DND-41 (cell line): ENCODE data around the gene PNMT.

Experiments
- ATAC-seq: fragments of 200-7000 bp; cut with Tn5 transposase; 3 replicates; pipeline ENCODE4 v1.9.1; 2021; ENCODE audit warnings: low read depth; ENCODE audit not compliant: insufficient read depth
- DNase-seq: peaks from one replicate; pipeline ENCODE4 v3.0.0-alpha.2; 2020
- H2AFZ ChIP-seq: 2 replicates; pipeline ENCODE4 v1.6.0; 2012; ENCODE audit warnings: low read depth, low read length
- H3K27ac ChIP-seq: 2 replicates; pipeline ENCODE4 v1.5.1; 2012; ENCODE audit warnings: low read length, inconsistent platforms
- H3K27me3 ChIP-seq: fragments of 200-600 bp; sonication (generic); 2 replicates; pipeline ENCODE4 v1.6.0; 2012; ENCODE audit warnings: low read length, mild to moderate bottlenecking, inconsistent platforms; ENCODE audit not compliant: insufficient read depth, poor library complexity
- H3K36me3 ChIP-seq: 2 replicates; pipeline ENCODE4 v1.5.1; 2012; ENCODE audit warnings: low read length, inconsistent platforms; ENCODE audit not compliant: insufficient read depth
- H3K4me1 ChIP-seq: 2 replicates; pipeline ENCODE4 v1.5.1; 2012; ENCODE audit warnings: mild to moderate bottlenecking, low read length; ENCODE audit not compliant: insufficient read depth
- H3K4me2 ChIP-seq: 2 replicates; pipeline ENCODE4 v1.6.0; 2012; ENCODE audit warnings: mild to moderate bottlenecking, moderate library complexity, low read length, inconsistent platforms; ENCODE audit not compliant: insufficient read depth
- H3K4me3 ChIP-seq, 2 experiments: fragments of 200-600 bp in 1 of 2; shearing (Covaris generic) in 1 of 2; 2 replicates each; pipeline ENCODE4 v1.5.1; 2012 to 2016; ENCODE audit warnings: inconsistent platforms in 2 of 2, low read length in 2 of 2, mild to moderate bottlenecking in 2 of 2, low read depth in 1 of 2, moderate library complexity in 1 of 2
- H3K79me2 ChIP-seq: 2 replicates; pipeline ENCODE4 v1.6.0; 2012; ENCODE audit warnings: low read length, inconsistent platforms; ENCODE audit not compliant: insufficient read depth
- H3K9ac ChIP-seq: 2 replicates; pipeline ENCODE4 v1.6.0; 2012; ENCODE audit warnings: low read depth, mild to moderate bottlenecking, inconsistent platforms, low read length, moderate library complexity
- H3K9me3 ChIP-seq: 2 replicates; pipeline ENCODE4 v1.5.1; 2012; ENCODE audit warnings: low read length, moderate library complexity, mild to moderate bottlenecking, inconsistent platforms; ENCODE audit not compliant: insufficient read depth, severe bottlenecking
- H4K20me1 ChIP-seq: 2 replicates; pipeline ENCODE4 v1.6.0; 2012; ENCODE audit warnings: low read length; ENCODE audit not compliant: insufficient read depth
- CTCF ChIP-seq: IDR thresholded peaks from 2 replicates; pipeline ENCODE4 v1.5.1; 2012; ENCODE audit warnings: borderline replicate concordance, low read length, moderate library complexity, mild to moderate bottlenecking; ENCODE audit not compliant: poor library complexity, severe bottlenecking; ENCODE audit errors: extremely low read depth
- EZH2 ChIP-seq: IDR thresholded peaks from 3 replicates; pipeline ENCODE4 v1.6.1; 2012; ENCODE audit warnings: borderline replicate concordance, low read depth, mild to moderate bottlenecking, moderate library complexity, low read length, inconsistent platforms; ENCODE audit not compliant: severe bottlenecking

Gene PNMT

GRCh38 chr17:39700148-39700987 is 32.1 kb downstream of the PNMT start:
- no peaks in the 10 kb centered on the region for H3K36me3 ChIP-seq
- ATAC-seq (no peak), DNase-seq (no peak)
- H2AFZ ChIP-seq = no peak overlapping the region
- H3K4me3 ChIP-seq = no peak overlapping the region
- H3K27me3 ChIP-seq = no peaks in the 10 kb centered on the region
- H4K20me1 ChIP-seq = no peaks in the 10 kb centered on the region
- H3K4me1 ChIP-seq = no peaks in the 10 kb centered on the region
- H3K27ac ChIP-seq = no peak overlapping the region
- H3K4me2 ChIP-seq = no peak overlapping the region
- TF ChIP-seq CTCF (no peak), EZH2 (no peak)
- H3K9ac ChIP-seq = no peak overlapping the region
- no peaks in the 10 kb centered on the region for H3K9me3 ChIP-seq
- no peaks in the 10 kb centered on the region for H3K79me2 ChIP-seq

- Histone ChIP-seq H4K20me1 (no peaks in the 10 kb centered on the region), H3K4me1 (no peaks in the 10 kb centered on the region), H3K79me2 (no peaks in the 10 kb centered on the region), H3K9me3 (no peaks in the 10 kb centered on the region), H3K4me3 (no peak overlapping the region), H3K4me2 (no peak overlapping the region), H3K27ac (no peak overlapping the region), H3K36me3 (no peaks in the 10 kb centered on the region), H2AFZ (no peak overlapping the region), H3K9ac (no peak overlapping the region), H3K27me3 (no peaks in the 10 kb centered on the region)
- ATAC-seq (no peak), DNase-seq (no peak)
- TF ChIP-seq EZH2 (no peak), CTCF (no peak)
Observed at GRCh38 chr17:39701012-39701783, 32.9 kb downstream of the PNMT start.

- H3K9me3 ChIP-seq = no peaks in the 10 kb centered on the region
- H3K36me3 ChIP-seq = no peaks in the 10 kb centered on the region
- H3K4me1 ChIP-seq = no peaks in the 10 kb centered on the region
- H3K4me3 ChIP-seq = no peak overlapping the region
- no peaks in the 10 kb centered on the region for H3K79me2 ChIP-seq
- H4K20me1 ChIP-seq = no peaks in the 10 kb centered on the region
- DNase-seq = no peak
- H3K27ac ChIP-seq = no peak overlapping the region
- no peak overlapping the region for H3K4me2 ChIP-seq
- no peaks in the 10 kb centered on the region for H3K27me3 ChIP-seq
- H3K9ac ChIP-seq = no peak overlapping the region
- ATAC-seq = no peak
- H2AFZ ChIP-seq = no peak overlapping the region
- no peak for TF ChIP-seq EZH2
- no peak for TF ChIP-seq CTCF
Observed at GRCh38 chr17:39701784-39702422, 33.6 kb downstream of the PNMT start.
